Measurements from ENCODE around the gene PPP6R1.

DNA sequence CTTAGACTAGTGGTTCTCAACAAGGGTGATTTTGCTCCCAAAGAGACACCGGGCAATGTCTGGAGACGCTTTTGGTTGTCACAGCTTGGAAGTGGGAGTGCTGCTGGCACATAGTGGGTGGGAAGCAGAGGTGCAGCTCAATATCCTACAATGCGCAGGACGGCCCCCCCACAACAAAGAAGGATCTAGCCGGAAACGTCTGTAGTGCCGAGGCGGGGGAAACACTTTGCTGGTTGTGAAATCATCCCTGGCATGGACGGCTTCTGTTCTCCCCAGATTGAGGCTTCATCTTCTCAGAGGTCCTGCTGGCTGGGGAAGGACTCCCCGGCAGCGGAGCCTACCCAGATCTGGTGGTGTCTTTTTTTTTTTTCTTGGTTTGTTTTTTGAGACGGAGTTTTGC is 65.3 kb downstream of the PPP6R1 start:
- TF ChIP-seq, protein P1, sequence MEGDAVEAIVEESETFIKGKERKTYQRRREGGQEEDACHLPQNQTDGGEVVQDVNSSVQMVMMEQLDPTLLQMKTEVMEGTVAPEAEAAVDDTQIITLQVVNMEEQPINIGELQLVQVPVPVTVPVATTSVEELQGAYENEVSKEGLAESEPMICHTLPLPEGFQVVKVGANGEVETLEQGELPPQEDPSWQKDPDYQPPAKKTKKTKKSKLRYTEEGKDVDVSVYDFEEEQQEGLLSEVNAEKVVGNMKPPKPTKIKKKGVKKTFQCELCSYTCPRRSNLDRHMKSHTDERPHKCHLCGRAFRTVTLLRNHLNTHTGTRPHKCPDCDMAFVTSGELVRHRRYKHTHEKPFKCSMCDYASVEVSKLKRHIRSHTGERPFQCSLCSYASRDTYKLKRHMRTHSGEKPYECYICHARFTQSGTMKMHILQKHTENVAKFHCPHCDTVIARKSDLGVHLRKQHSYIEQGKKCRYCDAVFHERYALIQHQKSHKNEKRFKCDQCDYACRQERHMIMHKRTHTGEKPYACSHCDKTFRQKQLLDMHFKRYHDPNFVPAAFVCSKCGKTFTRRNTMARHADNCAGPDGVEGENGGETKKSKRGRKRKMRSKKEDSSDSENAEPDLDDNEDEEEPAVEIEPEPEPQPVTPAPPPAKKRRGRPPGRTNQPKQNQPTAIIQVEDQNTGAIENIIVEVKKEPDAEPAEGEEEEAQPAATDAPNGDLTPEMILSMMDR (IDR thresholded peaks at IDR 0.05), result no peak
- TF ChIP-seq POLR2AphosphoS5 (IDR thresholded peaks at IDR 0.05) (no peak), POLR2A (IDR thresholded peaks at IDR 0.05) (no peak), EP300 (IDR thresholded peaks at IDR 0.05) (no peak)

All from stomach (tissue), 4 donors.